GM12891 (cell line): ENCODE results near the gene CCND2.

Experiments used
- POLR2A ChIP-seq: IDR thresholded peaks from 2 replicates; pipeline ENCODE4 v1.6.1; 2011; ENCODE audit warnings: low read depth, low read length, control low read depth
- POLR2AphosphoS5 ChIP-seq: IDR thresholded peaks from 2 replicates; pipeline ENCODE4 v1.6.1; 2011; ENCODE audit warnings: low read depth, low read length, control low read depth
- SPI1 ChIP-seq: IDR thresholded peaks from 2 replicates; pipeline ENCODE4 v1.6.1; 2011; ENCODE audit warnings: low read depth, low read length, control low read depth

- TF ChIP-seq POLR2AphosphoS5 (no peak), POLR2A (no peak), SPI1 (no peak)
Observed at GRCh38 chr12:4243091-4243490, 30.5 kb upstream of the CCND2 start.
